ENCODE results near the gene YRDC. TPM values are rescaled to one million over a fixed set of nuclear protein-coding genes. Genes with fewer than 3 reads are reported as not detected.

The YRDC gene
- total and polyA plus RNA-seq, 9 of the 15 experiments (the other 6 are each of a cell fraction or from before 2014, with no cell fraction given): 11.1 to 58.5 (median 49.8) TPM

DNA sequence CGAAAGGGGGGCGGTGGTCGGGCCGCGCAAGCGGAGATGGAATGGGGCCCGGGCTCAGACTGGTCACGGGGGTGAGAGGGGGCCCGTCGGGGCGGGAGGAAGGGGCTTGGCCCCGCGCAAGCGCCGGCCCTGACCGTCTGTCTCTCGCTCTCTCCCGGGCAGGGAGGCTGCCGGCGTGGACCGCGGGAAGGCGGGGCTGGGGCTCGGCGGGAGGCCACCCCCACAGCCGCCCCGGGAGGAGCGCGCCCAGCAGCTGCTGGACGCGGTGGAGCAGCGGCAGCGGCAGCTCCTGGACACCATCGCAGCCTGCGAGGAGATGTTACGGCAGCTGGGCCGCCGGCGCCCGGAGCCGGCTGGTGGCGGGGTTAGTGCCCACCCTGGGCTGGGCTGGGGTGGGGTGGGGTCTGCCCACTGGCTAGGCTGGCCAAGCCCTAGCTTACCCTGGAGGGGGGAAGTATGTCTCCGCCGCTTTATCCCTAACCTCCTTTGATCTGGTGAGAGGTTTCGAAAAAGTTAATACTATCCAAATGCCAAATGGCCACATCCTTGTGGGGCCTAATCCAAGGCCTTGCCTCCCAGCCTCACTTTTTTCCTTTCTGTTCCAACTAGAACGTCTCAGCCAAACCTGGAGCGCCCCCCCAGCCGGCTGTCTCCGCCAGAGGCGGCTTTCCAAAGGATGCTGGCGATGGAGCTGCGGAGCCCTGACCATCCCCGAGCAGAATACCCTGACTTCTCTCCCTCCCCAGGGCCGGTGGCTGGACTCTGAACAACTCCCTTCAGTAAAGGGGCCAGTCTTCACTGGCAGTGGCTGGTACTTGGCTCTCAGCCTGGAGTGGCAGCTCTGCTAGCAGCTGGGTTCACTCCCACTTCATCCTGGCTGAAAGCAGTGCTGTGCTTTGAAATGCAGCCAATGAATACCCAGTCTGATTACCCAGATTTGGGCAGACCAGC, 636 bp upstream of the YRDC start (continued):
- TF ChIP-seq SAP30 (IDR thresholded peaks at IDR 0.05; ENCODE audit: borderline replicate concordance, insufficient read depth, low read depth, low read length, poor library complexity, severe bottlenecking) (peak; percentile 12), TGIF2 (CRISPR knock-in tag; IDR thresholded peaks at IDR 0.05) (no peak), ELF1 (tag; IDR thresholded peaks at IDR 0.05) (0 out of 2 replicates have a peak, but pooled peaks have one; percentile 15), DACH1 (IDR thresholded peaks at IDR 0.05; ENCODE audit: partially characterized antibody) (peak; percentile 20), KDM4B (IDR thresholded peaks at IDR 0.05; ENCODE audit: borderline replicate concordance in 2 of 2, low read depth in 1 of 2) (0 out of 4 replicates have a peak, but pooled peaks of 1 of the 2 experiments have one; percentile 29), KLF1 (tag; IDR thresholded peaks at IDR 0.05) (no peak), BRD4 (IDR thresholded peaks at IDR 0.05) (no peak), ZNF143 (CRISPR knock-in tag; IDR thresholded peaks at IDR 0.05) (peak; percentile 31; the same call in 1 of the 2 replicates)
- TF ChIP-seq, protein P1, sequence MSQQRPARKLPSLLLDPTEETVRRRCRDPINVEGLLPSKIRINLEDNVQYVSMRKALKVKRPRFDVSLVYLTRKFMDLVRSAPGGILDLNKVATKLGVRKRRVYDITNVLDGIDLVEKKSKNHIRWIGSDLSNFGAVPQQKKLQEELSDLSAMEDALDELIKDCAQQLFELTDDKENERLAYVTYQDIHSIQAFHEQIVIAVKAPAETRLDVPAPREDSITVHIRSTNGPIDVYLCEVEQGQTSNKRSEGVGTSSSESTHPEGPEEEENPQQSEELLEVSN (IDR thresholded peaks at IDR 0.05; ENCODE audit: borderline replicate concordance in 1 of 2, extremely low read depth in 1 of 2, insufficient read depth in 1 of 2, insufficient read length in 1 of 2, low read depth in 1 of 2, low read length in 1 of 2, poor library complexity in 1 of 2, severe bottlenecking in 1 of 2): peak in 1 of 2 experiments; percentile 61
- TF ChIP-seq, protein P2, sequence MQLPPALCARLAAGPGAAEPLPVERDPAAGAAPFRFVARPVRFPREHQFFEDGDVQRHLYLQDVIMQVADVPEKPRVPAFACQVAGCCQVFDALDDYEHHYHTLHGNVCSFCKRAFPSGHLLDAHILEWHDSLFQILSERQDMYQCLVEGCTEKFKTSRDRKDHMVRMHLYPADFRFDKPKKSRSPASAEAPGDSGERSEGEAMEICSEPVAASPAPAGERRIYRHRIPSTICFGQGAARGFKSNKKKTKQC (CRISPR knock-in tag; IDR thresholded peaks at IDR 0.05): peak; percentile 94
